Measurements from ENCODE around the gene LRIG1.
A peak's percentile ranks its signal among the peaks of the same experiment; 100 is the strongest.

The LRIG1 gene

DNA sequence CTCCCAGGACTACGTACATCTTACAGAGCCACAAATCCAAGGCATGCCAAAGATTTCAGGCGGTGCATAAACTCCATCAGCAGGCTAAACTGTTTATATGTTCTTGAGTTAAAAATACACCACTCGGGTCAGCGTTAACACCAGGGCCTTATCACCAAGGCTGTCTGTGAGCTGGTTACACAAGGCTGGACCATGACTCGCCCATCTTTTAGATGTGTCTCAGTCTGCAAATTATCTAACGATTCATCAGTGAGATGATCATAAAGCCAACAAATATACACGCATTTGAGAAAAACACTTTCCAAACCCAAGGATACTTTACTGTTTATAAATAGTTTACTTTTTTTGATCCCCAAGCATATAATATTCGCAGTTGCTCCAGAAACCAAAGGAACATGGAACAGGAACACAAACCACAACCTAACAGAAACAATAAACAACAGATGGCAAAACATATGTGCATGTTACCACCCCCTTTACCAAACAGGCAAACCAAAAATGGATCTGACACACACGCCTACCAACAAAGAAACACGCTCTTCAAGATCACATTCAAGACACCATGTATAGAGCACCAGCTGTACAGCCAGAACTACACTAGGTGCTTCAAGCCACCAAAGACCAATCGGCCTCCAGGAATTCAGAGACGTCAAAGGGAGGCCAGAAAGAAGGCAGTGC, 15.4 kb downstream of the LRIG1 start:
- no peak for DNase-seq

DNA sequence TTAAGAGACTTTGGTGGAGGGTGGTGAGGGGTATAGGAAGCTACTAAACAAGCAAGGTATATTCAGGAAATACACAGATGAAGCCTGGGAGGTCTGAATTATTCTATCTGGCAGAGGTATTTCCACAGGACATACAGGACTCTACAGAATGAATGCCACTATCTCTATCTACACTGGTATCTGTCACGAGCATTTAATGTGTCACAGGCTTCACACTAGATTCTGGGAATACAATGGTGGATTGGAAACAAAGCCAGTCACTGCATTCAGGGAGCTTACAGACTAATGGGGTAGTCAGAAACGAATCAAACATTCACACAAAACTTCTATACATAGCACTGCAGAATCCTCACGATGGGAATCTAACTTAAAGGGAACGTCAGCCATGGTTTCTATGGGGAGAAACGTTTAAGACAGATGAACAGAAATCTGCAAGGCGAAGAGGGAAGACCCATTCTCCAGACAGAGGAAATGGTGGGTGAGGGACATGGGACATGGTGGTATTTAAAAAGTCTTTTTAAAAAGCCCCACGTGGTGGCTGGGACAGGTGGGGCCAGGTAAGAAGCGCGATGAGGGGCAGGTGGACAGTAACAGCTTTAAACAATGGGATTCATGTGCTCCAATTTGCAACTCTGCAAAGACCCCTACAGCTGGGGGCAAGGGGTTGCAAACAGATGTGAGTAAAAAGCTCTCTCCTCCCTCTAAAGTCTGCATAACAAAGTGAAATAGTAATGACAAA, 16.5 kb downstream of the LRIG1 start:
- no peak for DNase-seq

DNA sequence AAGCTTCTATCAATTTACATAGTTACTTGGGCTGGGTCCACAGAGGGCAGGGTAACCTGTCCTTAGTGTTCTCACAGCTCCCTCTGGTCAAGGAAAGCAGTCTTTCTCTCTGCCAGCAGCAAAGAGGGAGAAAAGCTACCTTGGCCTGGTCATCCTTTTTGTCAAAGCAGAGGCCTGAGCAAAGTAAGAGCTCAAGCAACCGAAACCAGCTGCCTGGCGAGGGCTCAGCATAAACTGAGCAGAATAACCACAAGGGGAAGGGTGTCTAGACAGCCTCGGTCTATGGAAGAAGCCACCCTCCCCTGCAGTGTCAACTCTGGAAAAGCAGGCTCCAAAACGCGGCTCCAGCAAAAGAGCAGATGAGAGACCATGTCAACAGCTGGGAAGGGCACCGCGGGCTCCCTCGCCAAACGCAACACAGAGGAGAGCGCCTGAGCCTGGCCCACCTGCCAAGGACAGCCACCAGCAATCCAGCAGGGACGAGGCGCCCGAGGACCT, 17.4 kb downstream of the LRIG1 start:
- DNase-seq: no peak

DNA sequence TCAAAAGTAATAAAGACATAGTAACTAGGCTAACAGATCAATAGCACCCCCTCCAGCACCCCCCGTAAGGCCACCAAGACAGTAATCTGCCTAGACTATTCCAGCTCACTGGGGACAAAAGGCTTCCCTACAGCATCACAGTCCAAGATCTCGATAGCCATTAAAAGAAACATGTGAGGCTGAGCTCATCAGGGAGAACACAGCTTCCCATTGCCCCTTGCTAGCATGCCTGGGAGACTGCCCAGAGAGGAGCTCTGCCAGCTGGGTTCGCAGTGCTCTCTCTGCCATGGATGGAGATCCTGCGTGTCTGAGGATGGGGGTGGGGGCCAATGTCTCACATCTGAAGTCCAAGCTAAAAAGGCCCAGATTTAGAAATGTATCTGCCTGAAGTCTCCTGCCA, 17.8 kb downstream of the LRIG1 start:
- DNase-seq: no peak

DNA sequence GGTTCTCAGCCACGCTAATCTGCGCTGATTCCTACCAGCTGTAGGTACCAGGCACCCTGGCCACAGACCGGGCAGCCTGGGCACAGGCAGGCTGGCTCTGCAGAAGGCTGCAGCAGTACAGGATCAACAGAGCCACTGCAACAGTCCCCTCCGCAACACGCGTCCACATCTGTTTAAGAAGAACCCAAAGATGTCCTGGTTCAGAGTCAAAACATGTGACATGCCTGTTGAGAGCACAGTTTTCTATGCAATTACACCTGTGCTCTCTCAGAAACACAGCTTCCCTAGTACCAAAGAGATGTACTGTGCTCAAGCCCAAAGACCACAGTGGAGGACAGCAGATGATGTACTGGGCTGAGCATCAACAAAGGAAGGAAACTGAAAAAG, 18.8 kb downstream of the LRIG1 start:
- no peak for DNase-seq

DNA sequence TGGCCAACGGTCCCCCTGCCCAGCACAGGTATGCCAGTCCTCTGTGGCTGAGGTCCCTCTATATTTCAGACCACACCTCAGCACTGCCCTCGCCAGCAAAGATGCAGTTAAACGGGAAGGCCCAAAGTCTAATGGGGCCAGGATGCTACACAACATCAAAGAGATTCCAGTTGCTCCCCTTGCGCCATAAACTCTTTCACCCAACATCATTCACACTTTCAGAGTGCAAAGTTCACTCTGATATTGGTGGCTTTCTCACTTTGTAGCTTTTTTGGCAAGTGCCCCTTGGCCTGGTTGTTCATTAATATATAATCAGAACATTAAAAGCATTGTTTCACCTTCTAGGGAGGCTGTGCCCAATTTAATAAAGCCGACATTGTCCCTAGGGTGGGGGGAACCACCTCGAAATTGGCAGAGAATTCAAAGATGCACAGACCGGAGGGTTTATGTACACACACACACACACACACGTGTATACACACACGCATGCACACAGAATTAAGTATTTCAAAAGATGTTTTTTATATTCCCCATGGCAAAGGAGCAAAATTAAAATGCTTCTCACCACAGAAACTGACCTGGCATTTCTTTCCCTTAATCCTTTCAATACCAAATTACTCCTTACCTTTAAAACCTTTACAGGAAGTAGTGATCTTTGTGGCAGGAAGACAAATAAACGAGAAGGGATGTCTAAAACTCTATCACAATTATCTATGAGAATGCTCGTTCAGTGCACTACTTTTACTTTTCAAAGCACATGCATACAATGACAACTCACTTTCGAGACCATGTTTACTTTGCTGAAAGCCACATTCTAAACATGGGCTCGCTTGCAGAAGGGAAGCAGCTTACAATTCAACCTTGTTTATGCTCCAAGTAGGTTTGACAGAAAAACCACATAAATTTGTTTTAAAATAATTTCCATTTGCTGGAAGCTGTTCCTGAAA, 19.5 kb downstream of the LRIG1 start:
- DNase-seq: no peak

DNA sequence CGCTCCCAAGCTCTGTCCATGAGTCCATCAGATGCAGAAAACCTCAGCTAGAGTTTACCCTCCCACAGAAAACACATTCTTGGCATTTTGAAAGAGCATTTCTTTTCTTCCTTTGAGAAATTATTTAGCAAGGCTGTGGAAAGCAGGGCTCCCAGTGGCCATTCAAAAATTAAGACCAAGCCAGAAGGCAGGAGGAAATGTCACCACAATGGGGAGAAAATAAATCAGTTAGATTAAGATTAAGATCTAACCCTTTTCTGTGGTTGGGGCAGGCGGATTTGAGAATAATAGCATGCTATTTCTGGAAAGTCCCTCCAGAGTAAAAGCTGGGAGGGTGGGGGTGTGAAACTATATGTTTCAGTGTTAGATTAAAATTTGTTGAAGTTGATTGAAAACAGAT, 20.2 kb downstream of the LRIG1 start:
- DNase-seq: no peak

DNA sequence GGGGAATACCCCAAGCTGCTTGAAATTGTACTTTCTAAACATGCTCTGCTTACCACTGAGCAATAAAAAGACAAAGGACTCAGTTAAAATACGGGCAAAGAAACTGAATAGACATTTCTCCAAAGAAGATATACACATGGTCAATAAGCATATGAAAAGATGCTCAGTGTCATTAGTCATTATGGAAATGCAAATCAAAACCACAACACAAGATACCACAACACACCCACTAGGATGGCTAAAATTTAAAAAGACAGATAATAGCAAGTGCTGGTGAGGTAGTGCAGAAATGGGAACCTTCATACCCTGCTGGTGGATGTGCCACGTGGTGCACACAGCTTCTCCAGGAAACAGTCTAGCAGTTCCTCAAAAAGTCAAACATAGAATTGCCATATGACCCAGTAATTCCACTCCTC, 21.3 kb downstream of the LRIG1 start:
- DNase-seq: no peak

DNA sequence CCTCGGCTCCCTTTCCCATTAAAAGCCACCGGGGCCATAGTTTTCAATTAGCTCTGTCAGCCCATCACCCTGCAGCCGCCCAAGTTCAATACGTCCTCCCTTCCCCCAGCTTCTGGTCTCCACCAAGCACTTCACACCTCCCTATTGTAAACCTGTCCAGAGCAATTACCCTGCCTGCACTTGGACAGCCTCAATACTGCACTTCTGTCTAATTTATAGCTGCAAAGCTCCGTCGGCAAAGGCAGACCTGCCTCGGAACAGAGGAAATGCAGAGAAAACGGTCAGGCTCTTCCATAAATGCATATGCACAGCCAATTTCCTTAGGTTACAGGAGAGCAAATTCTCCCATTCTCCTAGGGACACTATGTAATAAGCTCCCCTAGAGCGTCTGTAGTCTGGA, 21.9 kb downstream of the LRIG1 start:
- DNase-seq: no peak

DNA sequence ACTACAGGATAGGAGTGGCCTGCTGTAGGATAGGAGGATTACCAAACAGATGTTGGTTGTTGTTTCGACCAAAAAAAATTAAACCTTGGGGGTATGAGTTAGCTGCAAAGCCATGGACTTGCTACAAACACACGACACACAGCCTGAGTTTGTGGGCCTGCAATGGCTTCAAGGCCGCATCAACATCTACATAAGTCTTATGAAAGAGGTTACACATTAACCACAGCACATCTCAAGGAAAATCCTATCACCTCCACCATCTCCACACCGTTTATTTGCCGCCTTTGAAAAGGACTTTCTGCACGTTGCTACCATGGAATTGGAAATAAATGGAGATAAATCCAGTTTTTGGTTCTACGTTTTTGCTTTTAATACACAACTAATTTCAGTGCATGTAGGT, 23.0 kb downstream of the LRIG1 start:
- DNase-seq: no peak

DNA sequence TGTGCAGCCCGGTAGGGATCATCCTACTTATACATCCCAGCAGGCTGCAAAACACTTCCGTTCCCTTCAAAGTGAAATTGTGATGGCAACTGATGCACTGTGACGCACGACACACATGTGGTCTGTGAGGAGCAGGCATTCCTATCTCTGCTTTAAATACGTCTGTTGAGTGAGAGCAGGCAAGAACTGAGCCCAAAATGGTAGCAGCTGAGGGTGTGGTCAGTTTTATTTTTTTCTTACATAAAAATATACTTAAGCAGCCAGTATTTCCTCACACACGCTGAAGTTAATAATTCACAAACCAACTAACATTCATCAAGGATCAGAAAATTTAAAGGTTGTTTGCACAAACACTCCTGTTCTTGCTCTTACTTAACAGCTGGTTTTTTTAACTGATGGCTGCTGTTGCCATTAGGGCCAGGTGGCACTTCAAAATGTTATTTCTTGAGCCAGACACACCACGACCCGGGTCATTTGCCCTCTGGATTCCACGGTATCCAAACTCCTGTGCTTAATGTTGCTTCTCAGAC, 23.9 kb downstream of the LRIG1 start:
- no peak for DNase-seq

DNA sequence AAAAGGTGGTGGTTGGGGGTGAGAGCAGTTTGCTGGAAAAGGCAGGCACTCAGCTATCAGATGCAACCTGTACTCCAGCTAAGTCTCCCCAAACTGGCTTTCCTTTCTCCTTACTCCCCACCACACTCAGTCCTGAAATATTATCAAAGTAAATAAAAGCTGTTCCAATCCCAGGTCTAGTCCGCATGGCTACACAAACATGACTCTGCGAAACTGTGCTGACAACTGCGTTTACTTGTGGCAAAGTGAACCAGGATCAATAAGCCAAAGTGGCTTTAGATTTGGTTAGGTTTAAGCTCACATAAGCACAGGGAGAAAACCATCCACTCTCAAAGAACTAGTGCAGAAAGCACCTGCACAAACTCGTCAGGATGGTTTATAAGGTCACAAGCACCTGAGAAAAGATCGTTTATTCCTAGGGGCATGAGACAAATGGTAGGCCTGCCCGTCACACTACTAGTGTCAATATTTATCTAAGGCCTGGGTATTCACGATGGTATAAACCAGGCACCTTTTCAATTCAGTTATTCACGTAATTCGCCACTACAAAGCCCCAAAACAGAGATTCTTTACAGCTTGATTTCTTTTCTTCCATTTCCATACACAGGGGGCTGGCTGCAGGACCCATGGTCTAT, 25.3 kb downstream of the LRIG1 start:
- DNase-seq: no peak

DNA sequence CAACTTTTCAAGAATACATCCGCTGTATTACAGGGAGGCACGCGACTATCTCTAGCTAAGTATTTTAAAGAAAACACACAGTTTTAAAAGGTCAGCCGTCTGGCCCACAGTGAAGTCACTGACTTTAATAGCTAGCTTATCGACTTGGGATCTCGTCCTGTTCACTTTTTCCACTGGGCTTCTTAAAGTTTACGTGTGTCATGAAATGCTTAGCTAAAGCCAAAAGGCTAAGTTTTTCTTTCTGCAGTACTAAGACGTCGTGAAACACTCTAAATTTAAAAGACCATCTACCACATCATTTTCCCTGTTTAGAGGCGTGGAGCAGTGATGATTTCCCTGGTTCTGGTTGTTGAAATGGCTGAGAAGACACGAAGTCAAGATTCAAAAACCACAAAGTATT, 27.1 kb downstream of the LRIG1 start:
- no peak for DNase-seq

DNA sequence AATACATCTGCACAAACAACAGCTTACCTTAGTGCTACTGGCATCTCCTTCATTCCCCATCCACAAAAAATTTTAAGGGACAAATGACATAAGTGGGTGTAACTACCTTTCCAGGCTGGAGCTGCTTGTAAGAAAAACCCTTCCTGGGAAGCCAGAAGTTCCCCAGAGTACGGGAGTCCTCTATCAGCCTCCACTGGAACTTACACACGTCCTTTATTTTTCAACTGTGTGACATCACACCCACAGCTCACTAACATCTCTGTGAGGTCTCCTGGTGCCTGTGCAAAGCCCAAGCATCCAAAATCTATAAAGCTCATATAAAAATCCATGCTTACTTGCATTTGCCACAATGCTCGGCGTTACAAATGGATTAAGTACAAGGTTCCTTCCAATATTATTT, 27.6 kb downstream of the LRIG1 start:
- DNase-seq: no peak

DNA sequence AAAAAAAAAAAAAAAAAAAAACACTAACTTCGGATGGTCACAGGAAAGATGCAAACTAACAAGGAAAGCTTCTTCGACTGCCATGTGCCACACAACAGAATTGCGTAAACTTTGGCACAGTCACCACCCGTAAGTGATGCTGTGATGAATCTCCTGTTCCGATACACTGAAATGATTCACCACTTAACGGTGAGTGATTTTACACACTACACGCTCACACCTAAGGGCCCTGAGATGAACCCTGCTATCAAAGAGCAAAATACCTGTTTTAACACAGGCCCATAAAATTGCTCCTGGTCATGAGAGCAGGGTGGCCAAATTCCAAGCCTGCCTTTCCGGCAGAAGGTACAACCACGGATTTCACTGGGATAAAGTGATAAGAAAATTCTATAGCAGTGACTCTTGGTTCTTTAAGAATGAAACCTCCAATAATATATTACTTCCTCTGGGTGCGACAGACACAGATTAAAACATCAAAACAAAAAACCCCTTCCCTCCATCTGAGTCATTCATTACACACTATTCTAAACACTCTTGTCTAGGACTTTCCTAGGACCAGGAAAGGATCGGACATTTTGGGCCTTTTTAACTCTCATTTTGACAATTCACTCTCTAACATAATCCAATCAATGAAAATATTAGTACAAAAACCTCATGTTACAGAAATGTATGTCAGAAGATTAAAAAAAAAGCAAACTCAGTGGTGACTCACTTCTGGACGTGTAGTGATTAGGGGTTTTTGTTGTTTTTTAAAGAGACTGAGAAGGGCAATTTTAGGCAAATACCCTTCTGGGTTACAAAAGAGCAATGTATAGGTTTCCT, 28.3 kb downstream of the LRIG1 start:
- DNase-seq: peak; percentile 76

DNA sequence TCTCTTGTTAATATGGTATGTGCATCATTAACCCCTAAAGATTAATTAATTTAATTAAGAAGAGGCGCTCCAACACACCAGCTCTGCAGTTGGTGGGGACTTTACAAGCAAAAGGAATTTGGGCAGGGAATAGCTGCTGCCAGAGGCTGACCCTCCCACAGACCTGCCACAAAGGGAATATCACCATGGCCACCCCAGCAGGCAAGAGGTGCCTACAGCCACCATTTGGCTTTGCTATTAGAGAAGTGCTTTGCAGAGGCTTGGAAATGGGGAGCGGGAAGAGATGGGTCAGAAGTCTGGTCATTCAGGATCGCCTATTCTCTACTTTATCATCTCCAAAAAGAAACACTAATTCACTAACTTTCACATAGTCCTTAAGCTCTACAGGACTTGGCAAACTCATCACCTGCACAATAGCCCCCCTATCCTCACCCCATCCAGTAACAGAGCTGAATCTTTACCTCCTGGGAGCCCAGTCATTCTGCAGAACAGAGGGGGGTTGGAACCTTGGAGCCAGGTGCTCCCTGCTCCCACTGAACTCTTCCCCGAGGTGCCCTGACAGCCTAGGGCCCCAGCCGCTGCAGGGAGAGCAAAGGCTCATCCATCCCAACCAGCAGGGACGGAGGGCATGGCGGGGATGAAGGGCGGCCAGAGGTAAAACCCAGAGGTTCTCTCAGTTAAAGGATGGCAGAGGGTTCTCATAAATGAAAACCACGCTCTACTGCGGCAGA, 29.7 kb downstream of the LRIG1 start:
- DNase-seq: no peak

DNA sequence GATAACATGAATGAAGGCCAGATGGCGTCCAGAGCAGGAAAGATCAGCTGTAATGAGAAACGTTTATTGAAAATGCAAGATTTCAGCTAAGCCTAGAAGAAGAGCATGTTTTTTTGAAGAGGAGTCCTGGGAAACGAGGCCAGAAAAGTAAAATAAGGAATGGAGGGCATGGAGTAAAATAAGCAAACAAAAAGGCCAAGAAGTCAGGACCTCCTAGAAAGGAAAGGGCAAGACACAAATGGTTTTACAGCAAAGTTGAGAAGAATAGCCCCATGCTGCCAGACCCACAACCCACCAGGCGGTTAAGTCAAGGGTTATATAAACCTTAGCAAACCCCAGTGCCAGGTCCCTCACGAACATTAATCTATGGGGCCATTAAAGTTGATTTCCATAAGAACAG, 30.5 kb downstream of the LRIG1 start:
- no peak for DNase-seq

DNA sequence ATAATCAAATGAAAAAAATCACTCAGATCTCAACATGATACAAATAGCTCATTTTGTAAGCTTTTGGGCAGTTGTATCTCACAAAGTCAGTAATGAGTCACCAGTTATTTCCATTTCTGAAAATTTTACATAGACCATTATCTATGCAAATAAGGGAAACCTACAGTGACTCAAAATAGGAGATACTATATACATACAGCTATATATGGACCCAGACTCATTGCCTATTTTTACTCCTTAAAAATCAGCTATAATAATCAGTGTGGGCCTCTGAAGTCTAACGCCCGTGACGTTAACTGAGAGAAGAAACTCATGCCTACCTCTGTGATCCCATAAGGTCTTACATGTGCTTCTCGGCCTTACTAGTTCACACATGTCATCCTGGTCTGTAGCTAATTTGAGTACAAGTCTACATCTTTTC, 31.6 kb downstream of the LRIG1 start:
- no peak for DNase-seq

DNA sequence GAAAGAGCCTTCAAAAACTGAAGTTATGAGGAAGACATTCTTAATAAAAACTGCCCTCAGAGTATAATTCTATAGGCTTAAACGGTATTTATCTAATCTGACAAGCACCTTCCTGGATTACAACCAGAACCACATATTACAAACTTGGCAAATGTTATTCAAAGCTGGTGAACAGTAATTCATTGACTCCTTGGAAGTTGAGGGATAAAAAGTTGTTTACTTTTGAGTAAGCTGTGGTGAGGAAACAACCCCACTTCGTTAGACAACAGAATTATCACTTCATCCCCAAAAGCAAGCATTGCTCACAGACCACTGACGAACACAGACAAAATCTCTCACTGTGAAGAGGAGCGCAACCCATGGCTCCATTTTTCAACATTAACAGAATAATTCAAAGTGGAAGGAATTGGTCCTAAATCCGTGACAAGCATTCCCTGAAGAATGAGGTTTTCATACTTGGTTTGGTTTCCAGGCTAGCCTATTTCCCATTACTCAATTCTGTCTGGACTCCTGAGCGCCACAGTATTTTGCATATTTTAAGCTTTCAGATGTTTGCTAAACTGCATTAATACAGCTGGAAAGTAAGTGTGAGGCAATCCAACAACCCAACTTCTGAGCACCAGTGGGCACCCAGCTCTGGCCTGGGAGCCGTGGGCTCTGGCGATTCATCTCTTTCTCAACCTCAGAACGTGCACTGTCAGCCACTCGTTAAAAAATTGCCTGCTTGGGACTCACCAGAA, 32.7 kb downstream of the LRIG1 start:
- no peak for DNase-seq

DNA sequence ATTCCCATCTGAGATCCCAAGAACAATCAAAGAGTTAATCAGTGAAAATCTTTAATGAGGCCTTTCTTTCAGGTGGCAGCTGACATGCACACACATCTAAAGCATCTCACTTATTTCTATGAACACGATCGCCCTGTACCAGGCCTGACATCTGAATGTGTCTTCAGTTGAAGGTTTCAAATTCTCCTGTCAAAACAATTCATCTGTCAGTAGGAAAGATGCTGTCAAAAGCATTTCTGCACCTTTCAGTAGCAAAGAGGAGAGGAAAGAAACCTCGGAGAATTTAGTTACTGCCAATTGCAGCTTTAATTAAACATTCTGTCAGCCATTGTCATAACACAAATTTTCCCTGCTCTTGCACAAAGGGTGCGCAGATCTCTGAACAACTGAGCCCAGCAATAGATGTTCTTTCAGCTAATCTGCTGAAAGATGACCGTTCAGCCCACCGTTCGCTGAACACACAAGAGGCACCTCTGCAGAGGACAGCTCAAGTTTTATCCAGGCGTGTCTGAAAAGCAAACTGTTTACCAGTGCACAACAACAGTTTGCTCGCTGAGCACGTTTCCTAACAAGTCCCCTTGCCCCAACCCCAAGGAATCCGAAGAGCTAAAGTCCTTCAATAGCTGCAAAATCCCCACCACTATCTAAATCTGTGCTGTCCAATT, 34.1 kb downstream of the LRIG1 start:
- DNase-seq: no peak

Data from activated CD8-positive, alpha-beta memory T cell treated with anti-CD3 and anti-CD28 coated beads for 24 hours (primary cell).